ENCODE measurements around the gene IKZF3.
A peak's percentile ranks its signal among the peaks of the same experiment; 100 is the strongest.
"Not testable (repeated sequence)": the region's sequence is repeated elsewhere in the genome, so short reads cannot be mapped to it uniquely, and the experiment has no call there.

Gene IKZF3

DNA sequence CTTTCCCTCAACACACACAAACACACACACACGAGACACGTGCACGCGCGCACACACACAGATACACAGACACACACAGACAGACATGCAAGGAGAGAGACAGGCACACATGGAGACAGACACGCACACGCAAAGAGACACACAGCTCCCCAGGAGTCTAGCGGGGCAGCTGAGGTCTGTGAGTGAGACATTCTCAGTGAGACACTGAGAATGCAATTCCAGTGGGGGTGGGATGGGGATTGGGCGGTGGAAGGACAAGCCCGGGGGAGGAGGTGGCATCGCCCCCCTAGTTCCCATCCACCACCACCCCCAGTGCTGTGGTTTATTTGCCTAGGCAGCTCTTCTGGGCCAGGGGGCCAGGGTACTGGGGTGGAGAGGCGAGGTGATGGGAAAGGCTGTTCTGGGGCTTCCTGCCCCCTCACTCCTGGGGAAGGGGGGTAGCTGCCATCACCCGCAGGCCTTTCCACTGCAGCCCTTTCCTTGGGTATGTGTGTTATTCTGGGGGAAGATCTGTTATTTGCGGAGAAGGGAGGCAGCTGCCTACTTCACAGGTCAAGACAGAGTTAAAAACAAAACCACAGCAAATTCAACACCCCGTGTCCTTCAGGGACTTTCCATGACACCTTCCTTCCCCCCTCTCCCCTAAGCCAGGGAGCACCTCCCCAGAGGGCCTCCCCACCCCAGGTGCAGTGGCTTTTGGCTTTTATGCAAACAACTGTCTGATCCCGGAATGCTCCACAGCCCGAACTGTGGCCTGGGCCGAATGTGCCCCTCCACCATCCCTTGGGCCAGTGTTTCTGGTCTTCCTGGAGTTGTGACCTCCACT, 108.3 kb downstream of the IKZF3 start:
- DNase-seq (ENCODE audit: low read depth in 3 of 3): no peak

GRCh38 chr17:39754958-39755553, 109.1 kb downstream of the IKZF3 start:
- DNase-seq (ENCODE audit: low read depth in 3 of 3): no peak

DNA sequence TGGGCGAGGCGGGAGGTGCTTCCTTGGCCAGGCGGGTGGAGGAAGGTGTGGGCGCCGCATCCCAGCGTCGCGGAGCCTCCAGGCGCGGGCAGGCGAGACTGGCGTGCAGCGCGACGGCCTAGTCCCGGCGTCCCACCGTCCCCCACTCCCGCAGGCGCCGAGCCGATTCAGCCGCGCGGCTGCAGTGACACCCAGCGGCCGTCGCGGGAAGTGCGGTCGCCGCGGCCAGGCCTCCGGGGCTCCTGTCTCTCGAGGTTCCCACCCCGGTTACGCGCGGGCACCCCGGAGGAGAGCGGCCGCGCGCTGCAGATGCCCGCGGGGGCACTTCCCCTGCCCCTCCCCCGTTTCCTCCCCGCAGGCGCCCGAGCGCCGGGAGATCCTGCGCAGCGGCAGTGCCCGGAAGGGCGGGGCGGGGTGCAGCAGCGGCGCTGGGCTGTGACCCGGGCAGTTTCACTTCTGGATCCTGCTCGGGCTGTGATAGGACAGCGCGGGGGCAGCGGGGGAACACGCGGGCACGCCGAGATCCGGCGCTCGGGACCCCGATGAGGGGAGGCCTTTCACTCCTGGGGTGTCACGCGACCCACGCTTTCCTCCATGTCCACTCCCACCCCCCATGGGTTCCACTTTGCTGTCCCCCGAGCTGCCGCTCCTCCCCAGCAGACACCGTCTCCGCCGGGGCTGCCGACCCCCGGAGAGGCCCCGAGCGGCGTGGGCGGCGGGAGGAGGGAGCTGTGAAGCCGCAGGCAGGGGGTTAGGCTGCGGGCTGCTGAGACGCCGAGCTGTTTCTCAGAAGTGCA, 109.8 kb downstream of the IKZF3 start:
- DNase-seq (ENCODE audit: low read depth in 3 of 3): peak; percentile 88 to 95 (median 93)

DNA sequence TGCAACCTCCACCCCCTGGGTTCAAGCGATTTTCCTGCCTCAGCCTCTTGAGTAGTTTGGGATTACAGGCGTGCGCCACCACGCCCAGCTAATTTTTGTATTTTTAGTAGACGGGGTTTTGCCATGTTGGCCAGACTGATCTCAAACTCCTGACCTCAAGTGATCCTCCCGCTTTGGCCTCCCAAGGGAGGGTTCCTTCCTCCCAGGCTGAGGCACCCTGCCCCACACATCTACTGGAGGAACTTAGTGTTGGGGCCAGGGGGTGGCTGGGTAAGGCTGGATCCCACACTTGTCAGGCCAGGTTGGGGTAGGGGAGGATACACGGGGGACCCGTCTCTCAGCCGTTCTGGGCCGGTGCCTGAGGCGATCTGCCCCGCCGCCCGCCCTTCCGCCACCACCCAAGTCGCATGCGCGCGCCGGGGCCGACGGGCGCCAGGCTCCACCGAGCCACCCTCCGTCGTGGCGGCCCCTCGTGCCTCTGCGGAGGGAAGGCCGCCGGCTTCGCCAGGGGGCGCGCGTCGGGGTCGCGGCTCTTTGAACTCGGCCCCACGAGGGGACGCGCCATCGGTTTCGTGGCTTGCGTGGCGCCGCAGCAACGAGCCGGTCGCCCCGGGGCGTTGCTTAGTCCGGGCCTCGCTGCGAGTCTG, 110.5 kb downstream of the IKZF3 start:
- peak in 1 of 3 donors; percentile 47 for DNase-seq (ENCODE audit: low read depth in 3 of 3)

DNA sequence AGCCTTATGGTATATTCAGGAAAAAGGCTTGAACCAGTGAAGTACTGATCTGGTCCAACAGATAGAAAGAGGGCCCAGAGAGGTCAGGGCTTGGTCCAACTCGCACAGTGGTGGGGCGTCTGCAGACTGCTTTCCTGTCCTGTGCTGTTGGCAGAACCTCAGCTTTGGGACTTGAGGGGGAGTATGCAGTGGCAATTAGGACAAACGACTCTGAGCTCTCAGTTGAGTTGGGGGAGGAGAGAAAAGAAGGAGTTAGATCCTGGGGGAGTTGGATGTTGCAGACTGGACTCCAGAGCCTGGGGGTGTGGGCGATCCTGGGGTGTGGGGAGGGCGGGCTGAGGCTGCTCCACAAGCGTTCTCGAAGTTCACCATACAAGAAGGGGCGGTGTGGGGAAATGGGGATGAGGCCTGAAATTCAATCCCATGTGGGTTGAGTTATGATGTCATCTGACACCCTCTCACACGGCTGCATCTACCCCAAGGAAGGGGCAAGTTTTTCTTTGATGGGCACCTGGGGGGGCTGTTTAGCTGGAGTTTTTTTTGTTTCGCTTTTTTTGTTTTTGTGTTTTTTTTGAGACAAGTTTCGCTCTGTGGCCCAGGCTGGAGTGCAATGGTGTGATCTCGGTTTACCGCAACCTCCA, 111.8 kb downstream of the IKZF3 start:
- no peak for DNase-seq (ENCODE audit: low read depth in 3 of 3)

- DNase-seq (ENCODE audit: low read depth in 3 of 3): no peak
Measured at GRCh38 chr17:39751637-39752036, 112.5 kb downstream of the IKZF3 start.

- DNase-seq (ENCODE audit: low read depth in 3 of 3): no peak
Measured at GRCh38 chr17:39751016-39751543, 113.0 kb downstream of the IKZF3 start.

GRCh38 chr17:39750131-39751015, 113.7 kb downstream of the IKZF3 start:
- no peak for DNase-seq (ENCODE audit: low read depth in 3 of 3)

- not testable (repeated sequence) for DNase-seq (ENCODE audit: low read depth in 3 of 3)
Measured at GRCh38 chr17:39748444-39749034, 115.6 kb downstream of the IKZF3 start.

DNA sequence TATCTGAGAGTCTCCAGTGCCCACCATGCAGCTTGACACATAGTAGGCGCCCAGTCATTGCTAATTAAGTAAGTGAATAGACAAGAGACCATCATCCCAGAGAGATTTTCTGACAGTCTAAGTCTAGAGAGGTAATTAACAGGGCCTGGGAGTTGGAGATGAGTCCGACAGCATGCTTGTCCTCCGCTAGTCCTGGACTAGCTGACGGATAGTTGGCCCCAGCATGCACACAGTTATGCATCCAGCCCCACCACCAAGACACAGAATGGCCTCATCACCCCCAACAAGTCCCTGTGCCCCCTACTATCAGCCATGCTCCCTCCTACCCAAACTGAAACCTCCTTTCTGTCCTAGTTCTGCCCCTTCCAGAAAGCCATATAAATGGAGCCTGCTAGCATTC, 116.4 kb downstream of the IKZF3 start:
- DNase-seq (ENCODE audit: low read depth in 3 of 3): no peak

GRCh38 chr17:39746145-39746461, 118.0 kb downstream of the IKZF3 start:
- DNase-seq (ENCODE audit: low read depth in 3 of 3): no peak

DNA sequence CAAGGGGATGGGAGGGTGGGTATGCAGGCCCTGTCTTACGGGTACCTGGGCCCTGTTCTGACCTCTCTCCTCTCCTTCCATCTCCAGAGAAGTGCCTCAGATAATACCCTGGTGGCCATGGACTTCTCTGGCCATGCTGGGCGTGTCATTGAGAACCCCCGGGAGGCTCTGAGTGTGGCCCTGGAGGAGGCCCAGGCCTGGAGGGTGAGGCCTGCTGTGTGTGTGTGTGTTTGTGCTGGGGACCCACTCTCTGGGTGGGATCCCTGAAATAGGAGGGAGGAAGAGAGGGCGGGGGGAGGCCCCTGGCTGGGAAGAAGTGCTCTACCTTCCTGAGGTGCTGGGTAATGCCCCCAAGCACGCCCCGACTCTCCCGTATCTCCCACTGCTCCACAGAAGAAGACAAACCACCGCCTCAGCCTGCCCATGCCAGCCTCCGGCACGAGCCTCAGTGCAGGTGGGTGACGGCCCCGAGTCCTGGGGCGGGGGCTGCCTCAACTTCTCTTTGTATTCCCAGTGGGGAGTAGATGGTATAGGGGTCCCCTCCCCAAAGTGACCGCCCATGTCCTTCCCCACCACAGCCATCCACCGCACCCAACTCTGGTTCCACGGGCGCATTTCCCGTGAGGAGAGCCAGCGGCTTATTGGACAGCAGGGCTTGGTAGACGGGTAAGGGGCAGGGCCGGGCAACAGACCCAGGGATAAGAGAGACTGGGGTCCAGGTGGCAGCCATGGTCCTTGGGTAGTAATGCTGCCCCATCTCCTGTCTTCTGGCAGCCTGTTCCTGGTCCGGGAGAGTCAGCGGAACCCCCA, 118.6 kb downstream of the IKZF3 start:
- DNase-seq (ENCODE audit: low read depth in 3 of 3): no peak

GRCh38 chr17:39744836-39745215, 119.3 kb downstream of the IKZF3 start:
- no peak for DNase-seq (ENCODE audit: low read depth in 3 of 3)

DNA sequence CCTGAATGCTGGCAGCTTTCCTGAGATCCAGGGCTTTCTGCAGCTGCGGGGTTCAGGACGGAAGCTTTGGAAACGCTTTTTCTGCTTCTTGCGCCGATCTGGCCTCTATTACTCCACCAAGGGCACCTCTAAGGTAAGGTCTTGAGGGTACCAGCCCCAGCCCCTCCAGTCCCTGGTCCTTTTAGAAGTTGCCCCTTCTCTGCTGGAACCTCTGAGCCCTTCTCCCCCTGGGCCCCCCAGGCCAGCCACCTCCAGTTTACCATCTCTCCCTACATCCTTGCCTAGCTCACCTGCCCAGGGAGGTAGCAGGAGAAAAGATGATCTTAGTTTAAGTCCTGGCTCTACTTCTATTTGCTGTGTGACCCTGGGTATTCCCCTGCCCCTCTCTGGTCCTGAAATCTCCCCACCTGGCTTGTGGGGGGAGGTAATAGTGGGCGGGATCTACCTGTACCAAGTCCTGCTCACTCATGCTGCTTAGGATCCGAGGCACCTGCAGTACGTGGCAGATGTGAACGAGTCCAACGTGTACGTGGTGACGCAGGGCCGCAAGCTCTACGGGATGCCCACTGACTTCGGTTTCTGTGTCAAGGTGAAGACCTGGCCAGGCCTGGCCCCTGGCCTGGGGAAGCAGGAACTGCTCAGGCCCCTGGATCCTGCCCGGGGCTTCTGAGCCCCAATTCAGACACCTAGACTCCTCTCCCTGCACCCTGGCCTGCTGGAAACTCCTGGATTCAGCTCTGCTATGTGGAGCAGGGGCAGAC, 119.9 kb downstream of the IKZF3 start:
- DNase-seq (ENCODE audit: low read depth in 3 of 3): no peak

GRCh38 chr17:39742856-39743436, 121.2 kb downstream of the IKZF3 start:
- no peak for DNase-seq (ENCODE audit: low read depth in 3 of 3)

DNA sequence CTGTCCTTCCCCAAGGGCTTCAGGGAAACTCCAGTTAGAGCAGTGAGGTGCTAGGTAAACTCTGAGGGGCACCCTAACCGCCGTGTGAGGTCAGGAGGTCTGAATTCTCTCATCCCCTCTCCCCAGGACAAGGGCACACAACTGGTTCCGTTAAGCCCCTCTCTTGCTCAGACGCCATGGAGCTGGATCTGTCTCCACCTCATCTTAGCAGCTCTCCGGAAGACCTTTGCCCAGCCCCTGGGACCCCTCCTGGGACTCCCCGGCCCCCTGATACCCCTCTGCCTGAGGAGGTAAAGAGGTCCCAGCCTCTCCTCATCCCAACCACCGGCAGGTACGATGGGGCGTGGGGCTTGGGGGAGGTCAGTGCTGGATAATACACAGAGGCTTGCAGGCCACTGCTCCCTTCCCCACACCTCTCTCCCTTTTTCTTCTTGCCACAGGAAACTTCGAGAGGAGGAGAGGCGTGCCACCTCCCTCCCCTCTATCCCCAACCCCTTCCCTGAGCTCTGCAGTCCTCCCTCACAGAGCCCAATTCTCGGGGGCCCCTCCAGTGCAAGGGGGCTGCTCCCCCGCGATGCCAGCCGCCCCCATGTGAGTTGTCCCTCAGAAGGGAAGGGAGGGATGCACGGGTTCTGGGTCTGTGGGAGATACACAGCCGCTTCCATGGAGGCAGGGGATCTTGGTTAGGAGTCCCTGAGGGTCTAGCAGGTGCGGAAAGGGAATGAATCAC, 121.8 kb downstream of the IKZF3 start:
- DNase-seq (ENCODE audit: low read depth in 3 of 3): no peak

- DNase-seq (ENCODE audit: low read depth in 3 of 3): no peak
Measured at GRCh38 chr17:39740357-39741111, 123.6 kb downstream of the IKZF3 start.
